ENCODE results near the gene ERVV-1.
"Not testable (repeated sequence)": the region's sequence is repeated elsewhere in the genome, so short reads cannot be mapped to it uniquely, and the experiment has no call there.

Gene ERVV-1, protein sequence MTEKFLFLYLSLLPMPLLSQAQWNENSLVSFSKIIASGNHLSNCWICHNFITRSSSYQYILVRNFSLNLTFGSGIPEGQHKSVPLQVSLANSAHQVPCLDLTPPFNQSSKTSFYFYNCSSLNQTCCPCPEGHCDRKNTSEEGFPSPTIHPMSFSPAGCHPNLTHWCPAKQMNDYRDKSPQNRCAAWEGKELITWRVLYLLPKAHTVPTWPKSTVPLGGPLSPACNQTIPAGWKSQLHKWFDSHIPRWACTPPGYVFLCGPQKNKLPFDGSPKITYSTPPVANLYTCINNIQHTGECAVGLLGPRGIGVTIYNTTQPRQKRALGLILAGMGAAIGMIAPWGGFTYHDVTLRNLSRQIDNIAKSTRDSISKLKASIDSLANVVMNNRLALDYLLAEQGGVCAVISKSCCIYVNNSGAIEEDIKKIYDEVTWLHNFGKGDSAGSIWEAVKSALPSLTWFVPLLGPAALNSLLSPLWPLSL

DNA sequence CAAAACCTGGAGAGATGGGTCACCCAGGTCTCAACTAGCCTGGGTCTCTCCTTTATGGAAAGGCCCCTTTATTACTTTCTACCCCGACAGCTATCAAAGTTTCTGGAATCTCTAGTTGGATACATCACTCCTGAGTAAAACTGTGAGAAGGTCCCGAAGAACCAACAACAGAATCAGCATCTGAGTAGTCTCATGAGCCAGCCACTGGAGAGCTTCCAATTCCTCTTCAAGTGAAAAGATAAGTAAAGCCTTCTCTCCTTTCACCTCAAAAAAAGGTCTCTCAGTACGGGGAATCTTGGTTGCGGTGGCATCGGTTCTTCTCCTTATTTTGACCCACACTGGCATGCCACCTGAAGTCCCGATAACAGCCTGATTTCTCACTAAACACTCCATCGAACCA is at the start of gene ERVV-1:
Gene ERVV-1 (plus strand): TSS at position 301 of the 400 bp plus-strand sequence. CDS start 170 bp downstream, outside the sequence.
- intact Hi-C loops (cut with DNase I) = no loop called here
- no peak for DNase-seq

DNA sequence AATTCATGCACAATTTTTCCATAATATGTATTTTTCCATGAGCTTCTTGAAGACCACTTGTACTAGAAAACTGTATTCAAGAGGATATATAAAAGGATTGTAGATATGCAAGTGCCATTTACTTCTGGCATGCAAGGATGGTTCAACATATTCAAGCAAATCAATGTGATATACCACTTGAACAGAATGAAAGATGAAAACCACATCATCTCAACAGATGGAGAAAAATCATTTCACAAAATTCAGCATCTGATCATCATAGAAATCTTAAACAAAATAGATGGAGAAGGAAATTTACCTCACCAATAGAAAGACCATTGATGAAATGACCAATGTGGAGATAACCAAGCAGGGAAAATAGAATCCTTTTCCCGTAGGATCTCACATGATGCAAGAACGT is 45.9 kb upstream of the ERVV-1 start:
- intact Hi-C loops (cut with DNase I) = no loop called here

DNA sequence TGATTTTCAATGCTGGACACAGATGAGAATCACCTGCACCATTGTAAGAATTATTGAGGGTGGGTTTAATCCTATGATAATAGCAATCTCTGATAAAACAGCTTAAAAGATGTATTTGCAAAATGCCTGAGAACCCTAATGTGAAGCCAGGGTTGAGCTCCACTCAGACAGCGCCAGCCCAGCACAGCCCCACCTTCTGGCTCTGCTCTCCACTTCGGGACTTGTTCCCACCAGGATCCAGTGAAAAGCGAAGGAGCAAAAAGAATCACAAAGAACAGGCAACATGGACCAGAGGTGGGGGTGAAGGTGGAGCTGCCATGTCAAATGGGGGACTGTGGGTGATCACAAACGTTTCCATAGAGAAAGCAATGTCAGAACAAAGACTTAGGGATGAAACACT is 32.4 kb upstream of the ERVV-1 start:
- intact Hi-C loops (cut with DNase I) = no loop called here
- no peak for DNase-seq

More for the DNA sequence above, 45.9 kb upstream of the ERVV-1 start:
- no peak for DNase-seq

DNA sequence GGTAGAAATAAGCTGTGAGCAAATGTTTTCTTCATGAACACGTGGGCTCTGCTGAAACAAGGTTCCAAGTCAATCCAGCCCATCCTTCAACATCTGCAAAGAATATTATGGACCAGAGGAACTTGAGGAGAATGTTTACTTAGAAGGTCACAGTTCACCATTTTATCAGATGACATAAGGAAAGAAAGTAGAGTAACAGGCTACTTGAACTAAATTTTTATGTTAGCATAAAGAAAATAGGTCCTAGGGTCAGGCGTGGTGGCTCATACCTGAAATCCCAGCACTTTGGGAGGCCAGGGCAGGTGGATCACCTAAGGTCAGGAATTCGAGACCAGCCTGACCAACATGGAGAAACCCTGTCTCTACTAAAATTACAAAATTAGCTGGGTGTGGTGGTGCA is 30.6 kb upstream of the ERVV-1 start:
- DNase-seq; intact Hi-C loops (cut with DNase I): not testable (repeated sequence)

DNA sequence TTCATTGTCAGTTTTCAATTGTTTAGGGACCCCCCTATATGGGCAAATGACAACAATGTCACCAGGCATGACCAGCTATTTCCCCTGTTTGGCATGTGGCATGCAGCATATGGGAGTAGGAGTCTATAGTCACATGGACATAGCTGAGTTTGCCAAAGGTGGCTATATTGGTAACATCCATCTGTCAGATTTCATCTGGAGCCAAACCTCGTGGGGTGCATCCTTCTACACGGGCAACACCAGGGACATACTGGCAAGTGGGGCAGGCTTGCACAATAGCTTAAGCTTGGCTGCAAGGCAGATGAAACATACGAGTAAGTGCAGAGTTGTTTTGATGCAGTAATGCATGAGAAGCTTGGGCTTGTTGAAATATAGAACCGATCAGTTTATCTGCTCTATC is 26.5 kb upstream of the ERVV-1 start:
- intact Hi-C loops (cut with DNase I) = no loop called here
- no peak for DNase-seq

DNA sequence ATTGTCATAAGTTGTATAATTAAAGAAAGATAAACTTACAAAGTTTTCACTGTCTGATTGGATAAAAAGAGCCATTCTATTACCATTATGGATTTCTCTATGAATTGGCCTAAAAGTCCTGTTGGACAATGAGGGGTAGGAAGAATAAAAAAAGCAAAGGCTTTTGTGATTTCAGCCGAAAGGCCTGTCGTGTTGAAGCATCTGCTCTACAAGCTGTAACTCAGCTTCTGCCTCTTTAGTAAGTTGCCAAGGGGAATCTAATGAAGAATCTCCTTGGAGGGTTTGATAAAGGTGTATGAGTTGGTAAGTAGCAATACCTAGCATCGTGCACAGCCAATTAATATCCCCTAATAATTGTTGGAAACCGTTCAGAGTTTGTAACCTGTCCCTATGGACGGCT is 25.2 kb upstream of the ERVV-1 start:
- intact Hi-C loops (cut with DNase I) = no loop called here
- DNase-seq = no peak

DNA sequence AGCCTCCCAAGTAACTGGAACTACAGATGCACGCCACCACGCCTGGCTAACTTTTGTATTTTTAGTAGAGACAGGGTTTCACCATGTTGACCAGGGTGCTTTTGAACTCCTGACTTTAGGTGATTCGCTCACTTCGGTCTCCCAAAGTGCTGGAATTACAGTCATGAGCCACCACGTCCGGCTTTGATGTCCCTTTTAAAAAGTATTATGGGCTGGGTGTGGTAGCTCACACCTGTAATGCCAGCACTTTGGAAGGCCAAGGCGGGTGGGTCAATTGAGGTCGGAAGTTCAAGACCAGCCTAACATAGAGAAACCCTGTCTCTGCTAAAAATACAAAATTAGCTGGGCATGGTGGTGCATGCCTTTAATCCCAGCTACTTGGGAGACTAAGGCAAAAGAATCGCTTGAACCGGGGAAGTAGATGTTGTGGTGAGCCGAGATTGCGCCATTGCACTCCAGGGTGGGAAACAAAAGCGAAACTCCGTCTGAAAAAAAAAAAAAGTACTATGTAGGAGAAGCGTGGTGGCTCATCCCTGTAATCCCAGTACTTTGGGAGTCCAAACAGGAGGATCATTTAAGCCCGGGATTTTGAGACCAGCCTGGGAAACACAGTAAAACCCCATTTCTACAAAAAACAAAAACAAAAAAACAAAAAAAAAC is 22.8 kb upstream of the ERVV-1 start:
- intact Hi-C loops (cut with DNase I) = no loop called here
- peak in 1 of 42 donors; percentile 11 for DNase-seq

DNA sequence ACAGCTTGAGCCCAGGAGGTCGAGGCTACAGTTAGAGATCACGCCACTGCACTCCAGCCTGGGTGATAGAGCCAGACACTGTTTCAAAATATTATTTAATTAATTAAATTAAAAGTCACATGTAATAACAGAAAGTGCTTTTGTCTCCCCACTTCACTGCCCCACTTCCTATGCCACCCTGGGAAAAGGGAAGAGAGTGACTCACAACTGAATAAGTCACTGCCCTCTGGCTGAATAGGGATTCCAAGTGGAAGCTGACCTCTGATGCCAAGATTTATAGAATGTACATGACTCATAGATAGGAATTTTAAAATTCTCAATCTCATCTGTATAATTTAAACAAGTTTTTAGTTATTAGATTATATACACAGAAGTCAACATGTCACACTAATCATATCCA is 22.2 kb upstream of the ERVV-1 start:
- intact Hi-C loops (cut with DNase I) = no loop called here
- no peak for DNase-seq

DNA sequence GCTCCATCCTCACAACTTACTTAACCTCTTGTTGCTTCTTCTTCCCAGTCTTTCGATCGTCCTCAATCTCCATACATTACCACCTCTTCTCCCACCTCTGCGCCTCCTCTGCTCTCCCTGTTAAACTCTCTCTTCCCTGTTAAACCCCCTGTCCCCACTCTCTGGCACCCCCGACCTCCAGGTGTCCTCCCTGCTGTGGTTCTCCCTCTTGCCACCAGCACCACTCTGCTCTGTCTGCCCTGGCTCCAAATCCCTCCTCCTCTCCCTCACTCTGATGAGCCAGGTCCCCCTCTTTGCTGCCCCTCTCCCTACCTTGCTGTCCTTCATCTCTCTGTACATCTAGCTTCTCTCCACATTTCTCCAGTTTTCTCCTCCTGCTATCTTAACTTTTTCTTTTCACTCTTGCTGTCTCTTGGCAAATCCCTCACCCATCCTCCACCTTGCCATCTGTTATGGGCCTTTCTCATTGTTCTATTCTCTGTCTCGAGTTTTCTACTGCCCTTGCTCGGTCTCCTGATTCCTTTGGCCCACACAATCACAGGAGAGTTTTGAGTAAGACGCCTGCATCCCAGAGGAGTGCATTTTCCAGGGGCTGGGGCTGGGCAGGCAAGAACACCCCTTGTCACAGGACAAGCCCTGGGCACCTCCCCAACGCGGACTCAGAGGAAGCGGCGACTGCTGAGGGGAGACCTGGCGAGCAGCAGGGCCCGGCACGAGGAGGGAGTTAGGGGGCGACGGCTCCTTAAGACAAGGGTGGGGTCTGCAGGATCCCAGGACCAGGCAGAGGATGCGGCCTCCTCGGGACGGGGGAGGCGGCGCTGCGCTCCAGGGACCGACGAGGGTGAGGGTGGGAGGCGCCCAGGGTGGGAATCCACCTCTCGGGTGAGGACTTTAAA is 21.4 kb upstream of the ERVV-1 start:
- peak in 2 of 42 donors; percentile 3 to 4 for DNase-seq
- intact Hi-C loops (cut with DNase I) = no loop called here

DNA sequence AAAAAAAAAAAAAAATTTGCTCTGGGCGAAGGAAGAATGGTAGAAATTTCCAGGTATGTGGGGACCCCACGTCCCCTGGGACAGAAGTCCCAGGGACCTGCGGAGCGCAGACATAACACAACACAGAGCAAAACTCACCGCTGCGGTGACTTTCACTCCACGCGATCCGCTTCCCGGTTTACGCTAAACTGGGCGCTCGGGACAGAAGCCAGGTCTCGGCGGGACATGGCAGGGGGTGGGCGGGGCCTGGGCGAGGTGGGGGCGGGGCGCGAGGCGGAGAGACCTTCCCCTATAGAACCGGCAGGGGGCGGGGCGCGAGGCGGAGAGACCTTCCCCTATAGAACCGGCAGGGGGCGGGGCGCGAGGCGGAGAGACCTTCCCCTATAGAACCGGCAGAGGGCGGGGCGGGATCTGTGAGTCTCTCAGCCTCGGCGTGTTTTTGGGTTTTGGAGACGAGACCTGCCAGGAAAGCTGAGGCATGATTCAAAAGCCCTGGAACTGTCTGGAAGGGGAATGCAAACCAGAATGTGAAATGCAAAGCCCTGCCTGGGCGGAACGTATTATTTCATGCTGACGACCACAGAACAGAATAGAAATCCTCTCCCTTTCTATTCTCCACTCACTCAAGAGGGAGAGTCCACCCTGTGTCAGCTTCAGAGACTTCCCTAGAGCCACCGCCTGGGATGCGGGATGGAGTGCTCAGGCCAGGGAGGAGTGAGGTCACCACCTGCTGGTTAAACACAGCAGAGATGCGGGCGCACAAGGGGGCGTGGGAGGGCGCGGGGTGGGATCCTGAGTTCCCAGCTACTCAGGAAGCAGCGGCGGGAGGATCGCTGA is 20.2 kb upstream of the ERVV-1 start:
- DNase-seq = peak; percentile 48 to 86 (median 71)
- intact Hi-C loops (cut with DNase I) = no loop called here

DNA sequence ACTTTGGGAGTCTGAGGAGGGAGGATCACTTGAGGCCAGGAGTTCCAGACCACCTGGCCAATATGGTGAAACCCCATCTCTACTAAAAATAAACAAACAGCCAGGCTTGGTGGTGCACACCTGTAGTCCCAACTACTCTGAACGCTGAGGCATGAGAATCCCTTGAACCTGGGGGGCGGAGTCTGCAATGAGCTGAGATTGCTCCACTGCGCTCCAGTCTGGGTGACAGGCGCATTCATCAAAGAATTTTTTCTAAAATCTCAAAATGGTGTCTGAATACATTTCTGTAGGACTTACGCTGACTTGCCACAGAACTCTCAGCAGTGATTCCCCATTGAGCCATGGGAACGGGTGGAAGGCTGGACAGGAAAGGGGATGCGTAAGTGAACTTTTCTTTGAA is 18.0 kb upstream of the ERVV-1 start:
- intact Hi-C loops (cut with DNase I) = no loop called here
- no peak for DNase-seq

DNA sequence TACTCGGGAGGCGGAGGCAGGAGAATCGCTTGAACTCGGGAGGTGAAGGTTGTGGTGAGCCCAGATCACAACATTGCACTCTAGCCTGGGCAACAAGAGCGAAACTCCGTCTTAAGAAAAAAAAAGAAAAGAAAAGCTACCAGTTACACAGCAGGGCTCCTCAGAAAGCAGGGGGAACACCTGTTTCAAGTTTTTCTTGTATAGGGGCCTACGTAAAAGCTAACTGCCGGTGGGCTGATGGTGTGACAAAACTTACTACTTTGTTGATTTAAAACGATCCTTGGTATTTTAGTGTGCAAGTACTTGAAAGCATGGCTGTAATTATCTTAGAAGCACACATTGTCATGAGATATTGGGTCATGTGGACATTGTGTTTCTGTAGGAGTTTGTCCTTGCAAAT is 15.7 kb upstream of the ERVV-1 start:
- no peak for DNase-seq
- intact Hi-C loops (cut with DNase I) = no loop called here

DNA sequence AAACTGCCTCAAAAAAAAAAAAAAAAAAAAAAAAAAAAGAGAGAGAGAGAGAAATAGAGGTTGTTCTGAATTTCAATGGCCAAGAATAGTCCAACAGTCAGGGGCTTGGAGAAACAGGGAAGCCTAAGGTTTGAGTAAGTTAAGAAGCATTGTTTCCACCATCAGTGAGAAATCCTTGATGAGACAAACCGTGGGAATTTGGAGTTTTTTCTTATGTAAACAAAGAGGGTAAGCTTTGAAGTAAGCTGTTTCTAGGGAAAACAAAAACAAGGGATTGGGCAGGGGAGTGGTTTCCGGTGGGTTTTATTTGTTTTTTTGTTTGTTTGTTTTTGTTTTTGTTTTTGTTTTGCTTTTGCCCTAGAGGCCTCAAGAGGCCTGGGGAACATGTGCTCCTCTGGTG is 11.2 kb upstream of the ERVV-1 start:
- no peak for DNase-seq
- intact Hi-C loops (cut with DNase I) = no loop called here

DNA sequence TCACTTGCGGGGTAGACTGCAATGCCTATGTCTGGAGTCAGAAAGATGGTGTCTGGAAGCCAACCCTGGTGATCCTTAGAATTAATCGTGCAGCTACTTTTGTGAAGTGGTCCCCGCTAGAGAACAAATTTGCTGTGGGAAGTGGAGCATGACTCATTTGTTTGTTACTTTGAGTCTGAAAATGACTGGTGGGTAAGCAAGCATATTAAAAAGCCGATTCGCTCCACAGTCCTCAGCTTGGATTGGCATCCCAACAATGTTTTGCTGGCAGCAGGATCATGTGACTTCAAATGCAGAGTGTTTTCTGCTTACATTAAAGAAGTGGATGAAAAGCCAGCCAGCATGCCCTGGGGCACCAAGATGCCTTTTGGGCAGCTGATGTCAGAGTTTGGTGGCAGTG is 9.5 kb upstream of the ERVV-1 start:
- intact Hi-C loops (cut with DNase I) = no loop called here
- no peak for DNase-seq

DNA sequence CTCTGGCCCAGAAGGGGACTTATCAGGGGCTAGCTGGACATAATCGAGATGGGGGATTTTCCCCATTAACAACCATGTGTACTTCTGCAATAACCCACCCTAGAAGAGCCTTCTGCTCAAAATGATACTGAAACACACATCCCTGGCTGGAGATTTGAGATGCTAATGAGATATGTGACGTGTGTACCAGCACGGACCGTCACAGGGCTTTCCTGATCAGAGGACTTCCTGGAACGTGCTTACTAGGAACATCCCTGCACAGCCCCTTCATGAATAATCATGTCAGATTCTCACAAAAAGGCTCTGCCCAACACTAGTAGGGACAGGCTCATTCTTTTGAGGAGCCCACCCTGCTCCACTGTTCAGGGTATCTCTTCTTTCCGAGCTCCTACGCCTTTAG is 6.5 kb upstream of the ERVV-1 start:
- intact Hi-C loops (cut with DNase I) = no loop called here

DNA sequence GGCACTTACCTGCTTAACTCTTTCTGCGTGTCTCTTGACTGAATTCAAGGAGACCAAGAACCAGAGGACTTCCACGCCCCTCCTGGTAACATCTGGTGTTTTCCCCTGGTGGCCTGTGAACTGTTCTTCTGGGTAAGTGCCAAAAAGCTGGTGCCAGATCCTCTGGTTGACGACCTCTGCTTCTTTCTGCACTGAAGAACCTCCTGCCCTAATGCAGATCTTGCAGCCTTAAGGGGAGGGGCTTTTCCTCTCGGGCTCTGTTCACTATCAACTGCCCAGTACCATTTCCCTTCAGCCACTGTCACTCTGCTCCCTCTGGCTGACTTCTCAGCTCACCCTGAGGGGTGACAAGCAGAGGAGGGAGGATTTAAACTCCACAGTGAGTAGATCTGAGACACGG is 6.1 kb upstream of the ERVV-1 start:
- DNase-seq = no peak
- intact Hi-C loops (cut with DNase I) = no loop called here

More for the DNA sequence above, 6.5 kb upstream of the ERVV-1 start:
- DNase-seq = no peak

DNA sequence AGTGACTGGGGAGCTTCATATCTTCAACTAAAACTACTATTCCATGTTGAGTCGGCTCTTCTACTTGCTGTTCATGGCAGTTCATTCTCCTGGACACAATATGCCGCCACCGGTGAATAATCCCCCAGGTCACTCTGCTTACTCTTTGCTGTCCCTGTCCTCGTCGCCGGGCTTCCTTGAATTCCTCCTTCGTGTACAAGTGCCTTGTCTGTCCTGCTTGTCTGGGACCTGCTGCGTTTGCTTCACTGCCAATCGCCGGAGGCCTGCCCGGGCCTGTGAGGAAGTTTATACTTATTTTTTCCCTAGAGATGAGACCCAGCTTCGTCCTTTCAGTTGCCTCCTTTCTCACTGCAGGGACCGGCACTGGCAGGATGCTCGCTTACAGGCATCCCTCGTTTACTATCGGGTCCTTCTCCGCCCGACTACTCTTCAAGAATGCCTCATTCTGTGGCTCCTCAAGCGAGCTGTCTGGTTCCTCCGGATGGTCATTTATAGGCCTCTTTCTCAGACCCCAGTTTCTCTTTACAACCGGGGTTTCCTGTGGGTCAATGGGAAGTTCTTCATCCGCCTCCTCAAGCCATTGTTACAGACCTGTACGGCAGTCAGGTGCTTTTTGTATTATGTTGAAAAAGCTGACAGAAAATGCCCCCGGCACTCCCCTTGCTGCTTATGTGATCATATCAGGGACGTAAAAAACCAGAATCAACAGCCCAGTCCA is 5.5 kb upstream of the ERVV-1 start:
- no peak for DNase-seq
- intact Hi-C loops (cut with DNase I) = no loop called here

DNA sequence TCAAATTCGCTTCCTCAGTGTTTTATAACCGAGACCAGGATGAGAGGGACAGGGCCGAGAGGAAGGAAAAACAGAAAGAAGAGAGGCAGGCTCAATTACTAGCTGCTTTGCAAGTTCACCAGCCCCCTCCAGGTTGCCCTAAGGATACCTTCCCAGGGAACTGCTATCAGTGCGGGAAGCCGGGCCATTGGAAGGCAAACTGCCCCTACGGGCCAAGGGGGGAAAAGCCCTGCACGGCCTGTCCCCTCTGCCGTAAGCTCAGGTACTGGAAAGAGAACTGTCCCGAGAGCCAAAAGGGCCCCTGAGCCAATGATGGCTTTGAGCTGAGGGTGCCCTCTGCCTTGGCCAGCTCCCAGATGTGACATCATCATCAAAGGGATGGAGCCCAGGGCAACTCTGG is 3.2 kb upstream of the ERVV-1 start:
- DNase-seq = no peak
- intact Hi-C loops (cut with DNase I) = no loop called here

Measured in head of caudate nucleus (tissue), 42 donors.